ENCODE results near the gene RCOR1. TPM values are rescaled to one million over a fixed set of nuclear protein-coding genes. Genes with fewer than 3 reads are reported as not detected.

RCOR1 gene
- total RNA-seq, 6 experiments from 2014 or later, result 24.5 to 27.6 (median 25.1) TPM

DNA sequence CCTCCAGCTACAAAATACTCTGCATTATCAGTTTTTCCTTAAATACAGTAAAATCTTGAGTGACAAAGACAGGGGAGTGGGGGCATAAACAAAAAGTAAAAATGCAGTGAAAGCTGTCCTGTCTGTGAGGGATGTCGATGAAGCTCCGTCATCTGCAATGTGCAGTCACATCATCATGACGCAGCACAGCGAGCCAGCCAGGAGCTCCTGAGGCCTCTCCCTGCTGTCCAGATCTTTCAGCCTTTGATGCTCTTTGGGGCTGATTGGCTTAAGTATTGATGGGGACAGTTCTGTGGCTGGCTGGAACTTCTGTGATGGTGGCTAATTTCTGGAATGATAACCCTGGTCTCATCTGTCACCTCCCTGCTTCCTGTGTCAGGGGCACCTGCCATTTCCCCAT, 130.2 kb downstream of the RCOR1 start:
- H3K9me3 Mint-ChIP-seq, result no peaks in the 10 kb centered on the region

DNA sequence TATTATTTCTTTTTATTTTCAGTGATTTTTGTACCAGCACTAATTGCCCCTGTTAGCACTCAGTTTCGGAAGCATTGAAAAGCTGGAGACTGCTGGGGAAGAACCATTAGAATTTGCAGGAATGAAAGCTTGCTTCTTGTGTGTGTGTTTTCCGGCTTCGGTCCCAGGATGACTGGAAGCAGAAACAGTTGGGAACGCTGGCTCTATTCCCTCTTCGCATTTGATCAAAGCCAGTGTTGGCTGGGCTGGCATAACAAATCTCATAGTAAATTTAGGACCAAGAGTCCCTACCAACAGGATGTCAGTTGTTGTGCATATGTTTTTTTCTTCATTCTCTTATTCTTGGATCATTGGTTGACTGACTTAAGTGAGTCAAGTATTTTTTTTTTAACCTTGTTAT, 131.2 kb downstream of the RCOR1 start:
- Mint-ChIP-seq H3K4me1 (ENCODE audit: low read depth) (no peaks in the 10 kb centered on the region), H3K9me3 (no peaks in the 10 kb centered on the region), H3K27ac (no peak overlapping the region), H3K36me3 (ENCODE audit: low read depth) (peaks cover 47% of the 10 kb centered on the region), H3K27me3 (ENCODE audit: insufficient read depth) (no peaks in the 10 kb centered on the region; the same call in 1 of the 2 replicates), H3K4me3 (no peak overlapping the region)
- TF ChIP-seq, protein P1, sequence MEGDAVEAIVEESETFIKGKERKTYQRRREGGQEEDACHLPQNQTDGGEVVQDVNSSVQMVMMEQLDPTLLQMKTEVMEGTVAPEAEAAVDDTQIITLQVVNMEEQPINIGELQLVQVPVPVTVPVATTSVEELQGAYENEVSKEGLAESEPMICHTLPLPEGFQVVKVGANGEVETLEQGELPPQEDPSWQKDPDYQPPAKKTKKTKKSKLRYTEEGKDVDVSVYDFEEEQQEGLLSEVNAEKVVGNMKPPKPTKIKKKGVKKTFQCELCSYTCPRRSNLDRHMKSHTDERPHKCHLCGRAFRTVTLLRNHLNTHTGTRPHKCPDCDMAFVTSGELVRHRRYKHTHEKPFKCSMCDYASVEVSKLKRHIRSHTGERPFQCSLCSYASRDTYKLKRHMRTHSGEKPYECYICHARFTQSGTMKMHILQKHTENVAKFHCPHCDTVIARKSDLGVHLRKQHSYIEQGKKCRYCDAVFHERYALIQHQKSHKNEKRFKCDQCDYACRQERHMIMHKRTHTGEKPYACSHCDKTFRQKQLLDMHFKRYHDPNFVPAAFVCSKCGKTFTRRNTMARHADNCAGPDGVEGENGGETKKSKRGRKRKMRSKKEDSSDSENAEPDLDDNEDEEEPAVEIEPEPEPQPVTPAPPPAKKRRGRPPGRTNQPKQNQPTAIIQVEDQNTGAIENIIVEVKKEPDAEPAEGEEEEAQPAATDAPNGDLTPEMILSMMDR (IDR thresholded peaks at IDR 0.05), result no peak
- no peak for DNase-seq

More for the DNA sequence above, 130.2 kb downstream of the RCOR1 start:
- Mint-ChIP-seq H3K4me3 (no peak overlapping the region), H3K36me3 (ENCODE audit: low read depth) (peaks cover 48% of the 10 kb centered on the region), H3K4me1 (ENCODE audit: low read depth) (no peaks in the 10 kb centered on the region), H3K27me3 (ENCODE audit: insufficient read depth) (no peaks in the 10 kb centered on the region; the same call in 1 of the 2 replicates), H3K27ac (no peak overlapping the region)
- TF ChIP-seq, protein P1 (IDR thresholded peaks at IDR 0.05), result no peak
- no peak for DNase-seq

DNA sequence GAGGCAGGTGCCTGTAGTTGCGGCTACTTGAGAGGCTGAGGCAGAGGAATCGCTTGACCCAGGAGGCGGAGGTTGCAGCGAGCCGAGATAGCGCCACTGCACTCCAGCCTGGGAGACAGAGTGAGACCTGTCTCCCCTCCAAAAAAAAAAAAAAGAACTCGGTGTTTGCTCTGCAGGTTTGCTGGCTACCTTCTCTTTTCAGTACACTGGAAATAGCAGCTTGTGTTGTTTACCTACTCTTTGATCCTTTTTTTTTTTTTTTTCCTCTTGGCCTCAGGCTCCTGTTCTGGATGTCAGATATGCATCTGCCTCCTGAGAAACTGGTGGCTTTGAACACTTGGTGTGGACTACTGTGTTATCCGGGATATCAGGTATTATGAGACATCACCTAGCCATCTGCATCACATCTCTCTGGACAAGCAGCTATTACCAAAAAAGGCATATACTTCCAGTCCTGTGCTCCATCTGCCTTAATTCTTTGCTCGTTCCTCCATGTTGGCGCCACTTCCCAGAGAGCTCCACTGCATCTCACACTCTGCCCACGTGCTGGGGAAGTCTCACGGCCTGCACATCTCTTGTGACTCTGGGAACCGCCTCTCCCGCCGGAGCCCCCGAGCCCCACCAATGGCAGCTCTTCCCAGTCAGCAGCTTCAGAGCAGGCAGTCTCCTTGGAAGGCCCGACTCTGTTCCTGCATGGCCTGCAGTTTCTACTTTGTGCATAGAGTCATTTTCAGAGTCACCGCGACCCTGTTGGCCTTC, 133.9 kb downstream of the RCOR1 start:
- H3K27ac Mint-ChIP-seq, result no peak overlapping the region
- DNase-seq, result no peak
- TF ChIP-seq, protein P1 (IDR thresholded peaks at IDR 0.05), result no peak
- no peaks in the 10 kb centered on the region for H3K4me1 Mint-ChIP-seq (ENCODE audit: low read depth)
- H3K27me3 Mint-ChIP-seq (ENCODE audit: insufficient read depth), result no peaks in the 10 kb centered on the region; the same call in 1 of the 2 replicates
- no peaks in the 10 kb centered on the region for H3K9me3 Mint-ChIP-seq
- H3K36me3 Mint-ChIP-seq (ENCODE audit: low read depth), result peaks cover 36% of the 10 kb centered on the region
- H3K4me3 Mint-ChIP-seq, result no peak overlapping the region

DNA sequence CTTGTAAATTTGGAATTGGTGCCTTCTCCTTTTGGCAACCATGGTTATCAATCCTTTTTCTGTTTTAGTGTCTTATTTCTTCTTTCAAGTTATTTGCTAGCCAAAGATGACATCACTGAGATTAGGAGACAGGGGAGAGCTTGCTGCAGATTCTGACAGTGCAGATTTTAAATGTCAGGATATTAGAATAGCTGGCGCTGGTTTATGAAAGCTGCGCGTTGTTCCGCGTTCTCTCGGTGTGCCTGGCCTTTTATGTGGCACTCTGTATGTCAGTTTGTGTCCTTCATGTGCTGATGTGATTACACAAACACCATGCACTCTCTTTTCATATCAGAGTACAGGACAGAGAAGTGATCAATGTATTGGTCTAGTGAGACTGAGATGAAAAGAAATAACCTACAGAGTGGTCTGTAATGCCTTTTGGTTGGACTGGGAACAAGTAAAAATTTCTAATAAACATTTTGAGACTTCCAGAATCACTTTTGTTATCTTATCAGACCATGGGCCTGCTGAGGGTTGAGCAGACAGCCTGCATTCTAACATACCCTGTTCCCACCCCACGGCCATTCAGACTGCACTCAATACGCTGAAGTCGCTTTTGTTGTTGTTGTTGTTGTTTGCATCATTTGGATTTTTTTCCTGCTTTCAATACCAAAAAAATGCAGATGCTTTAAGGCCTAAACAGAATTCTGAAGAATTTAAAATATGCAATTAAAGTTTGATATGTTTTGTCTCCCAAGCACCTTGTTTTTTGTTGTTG, 135.1 kb downstream of the RCOR1 start:
- no peaks in the 10 kb centered on the region for H3K4me1 Mint-ChIP-seq (ENCODE audit: low read depth)
- TF ChIP-seq, protein P1 (IDR thresholded peaks at IDR 0.05), result no peak
- no peak overlapping the region for H3K4me3 Mint-ChIP-seq
- H3K9me3 Mint-ChIP-seq, result no peaks in the 10 kb centered on the region
- no peak overlapping the region for H3K27ac Mint-ChIP-seq
- no peaks in the 10 kb centered on the region; the same call in 1 of the 2 replicates for H3K27me3 Mint-ChIP-seq (ENCODE audit: insufficient read depth)
- no peak for DNase-seq
- H3K36me3 Mint-ChIP-seq (ENCODE audit: low read depth), result peaks cover 31% of the 10 kb centered on the region

DNA sequence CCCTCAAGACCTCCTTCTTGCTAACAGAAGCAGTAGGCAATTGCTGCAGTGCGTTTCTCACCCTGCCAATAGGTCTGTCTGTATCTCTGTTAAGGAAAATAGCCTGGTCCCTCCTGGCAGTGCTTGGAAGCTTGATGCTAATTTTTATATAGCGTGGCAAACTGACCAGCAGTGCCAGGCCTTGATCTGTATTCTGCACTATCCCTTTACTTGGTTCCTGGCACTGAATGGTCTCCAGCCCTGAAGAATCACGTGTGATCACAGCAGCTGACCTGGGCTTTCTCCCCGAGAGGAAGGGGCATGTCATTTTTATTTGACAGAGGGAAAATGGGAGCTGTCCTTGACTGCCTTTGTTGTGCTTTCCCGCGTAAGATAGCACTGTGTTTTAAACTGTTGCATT, 136.1 kb downstream of the RCOR1 start:
- H3K27ac Mint-ChIP-seq, result no peak overlapping the region

More for the DNA sequence above, 136.1 kb downstream of the RCOR1 start:
- TF ChIP-seq, protein P1 (IDR thresholded peaks at IDR 0.05), result no peak
- no peak for DNase-seq
- no peaks in the 10 kb centered on the region for H3K9me3 Mint-ChIP-seq
- H3K36me3 Mint-ChIP-seq (ENCODE audit: low read depth), result peaks cover 32% of the 10 kb centered on the region
- no peak overlapping the region for H3K4me3 Mint-ChIP-seq
- peaks cover 2% of the 10 kb centered on the region for H3K27me3 Mint-ChIP-seq (ENCODE audit: insufficient read depth)
- no peaks in the 10 kb centered on the region for H3K4me1 Mint-ChIP-seq (ENCODE audit: low read depth)
